Ovary (tissue), 3 donors: ENCODE data around the gene DPEP2.

Experiments used
- EP300 ChIP-seq: sonication (generic); formaldehyde crosslinking; IDR thresholded peaks from one replicate; pipeline ENCODE4 v1.6.1; 2017; ENCODE audit warnings: antibody characterized with exemption
- POLR2A ChIP-seq: fragments of 450-650 bp; IDR thresholded peaks from one replicate; pipeline ENCODE4 v1.6.1; 2017; ENCODE audit warnings: antibody characterized with exemption, mild to moderate bottlenecking, moderate library complexity
- TF ChIP-seq, protein P1 (sequence below), 3 donors: fragments of 450-650 bp in 2 of 3; fragments of 200-600 bp in 1 of 3; IDR thresholded peaks; one replicate each; pipeline versions ENCODE4 v1.5.1 to v1.8.0; 2016 to 2022; ENCODE audit warnings: antibody characterized with exemption in 3 of 3, mild to moderate bottlenecking in 1 of 3
- donor health status: DM: no; HTN: no; CAD: no.

DNA sequence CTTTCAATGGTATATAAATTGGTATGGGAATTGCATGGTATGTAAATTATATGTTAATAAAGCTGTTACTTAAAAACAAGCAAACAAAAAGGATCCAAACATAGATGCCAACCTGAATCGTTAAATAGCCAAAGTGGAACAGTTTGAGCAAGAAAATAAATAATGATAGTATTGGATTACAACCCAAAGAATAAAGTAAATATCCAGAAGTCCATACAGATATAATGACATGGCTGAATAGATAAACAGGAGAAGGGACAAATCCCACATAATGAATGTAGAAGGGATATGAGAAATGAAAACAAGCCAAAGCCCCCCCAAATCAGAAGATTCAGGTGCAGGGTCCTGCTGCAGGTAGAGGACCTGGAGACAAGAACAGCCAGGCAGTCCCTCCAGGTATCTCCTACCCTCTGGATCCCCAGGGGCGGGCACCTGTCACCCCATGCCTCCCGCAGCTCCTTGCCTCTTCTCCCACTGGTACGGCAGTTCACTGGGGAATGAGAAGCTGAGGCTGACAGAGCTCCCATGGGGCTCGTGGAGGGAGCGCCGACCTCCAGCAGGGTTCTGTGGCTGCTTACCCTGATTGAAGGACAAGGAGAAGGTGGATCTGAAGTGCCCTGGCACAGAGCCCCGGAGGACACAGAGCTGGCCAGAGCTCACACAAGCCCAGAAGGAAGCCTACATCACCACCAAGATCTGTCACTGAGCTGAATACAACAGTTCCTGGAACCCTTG, 45.5 kb downstream of the DPEP2 start:
- TF ChIP-seq, protein P1, sequence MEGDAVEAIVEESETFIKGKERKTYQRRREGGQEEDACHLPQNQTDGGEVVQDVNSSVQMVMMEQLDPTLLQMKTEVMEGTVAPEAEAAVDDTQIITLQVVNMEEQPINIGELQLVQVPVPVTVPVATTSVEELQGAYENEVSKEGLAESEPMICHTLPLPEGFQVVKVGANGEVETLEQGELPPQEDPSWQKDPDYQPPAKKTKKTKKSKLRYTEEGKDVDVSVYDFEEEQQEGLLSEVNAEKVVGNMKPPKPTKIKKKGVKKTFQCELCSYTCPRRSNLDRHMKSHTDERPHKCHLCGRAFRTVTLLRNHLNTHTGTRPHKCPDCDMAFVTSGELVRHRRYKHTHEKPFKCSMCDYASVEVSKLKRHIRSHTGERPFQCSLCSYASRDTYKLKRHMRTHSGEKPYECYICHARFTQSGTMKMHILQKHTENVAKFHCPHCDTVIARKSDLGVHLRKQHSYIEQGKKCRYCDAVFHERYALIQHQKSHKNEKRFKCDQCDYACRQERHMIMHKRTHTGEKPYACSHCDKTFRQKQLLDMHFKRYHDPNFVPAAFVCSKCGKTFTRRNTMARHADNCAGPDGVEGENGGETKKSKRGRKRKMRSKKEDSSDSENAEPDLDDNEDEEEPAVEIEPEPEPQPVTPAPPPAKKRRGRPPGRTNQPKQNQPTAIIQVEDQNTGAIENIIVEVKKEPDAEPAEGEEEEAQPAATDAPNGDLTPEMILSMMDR (IDR thresholded peaks at IDR 0.05), result no peak
- TF ChIP-seq EP300, result no peak
- TF ChIP-seq POLR2A, result no peak
